Measurements from ENCODE around the gene CRYBA4. TPM values are rescaled to one million over a fixed set of nuclear protein-coding genes. Genes with fewer than 3 reads are reported as not detected.

Gene CRYBA4
- total and polyA plus RNA-seq, 5 experiments from 2014 or later: 0.43 TPM; not detected in 4

DNA sequence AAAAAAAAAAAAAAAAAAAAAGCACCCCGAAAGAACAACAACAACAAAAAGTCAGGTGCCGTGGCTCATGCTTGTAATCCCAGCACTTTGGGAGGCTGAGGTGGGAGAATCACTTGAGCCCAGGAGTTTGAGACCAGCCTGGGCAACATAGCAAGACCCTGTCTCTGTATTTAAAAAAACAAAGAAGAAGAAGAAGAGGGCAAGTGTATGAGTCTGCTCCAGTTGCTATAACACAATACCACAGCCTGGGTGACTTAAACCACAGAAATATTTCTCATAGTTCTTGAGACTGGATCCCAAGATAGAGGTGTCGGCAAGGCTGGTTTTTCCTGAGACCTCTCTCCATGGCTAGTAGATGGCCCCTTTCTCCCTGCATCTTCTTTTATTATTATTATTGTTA is 12.4 kb downstream of the CRYBA4 start:
- Mint-ChIP-seq H3K36me3 (no peaks in the 10 kb centered on the region), H3K27me3 (no peaks in the 10 kb centered on the region), H3K9me3 (no peaks in the 10 kb centered on the region), H3K4me3 (no peak overlapping the region), H3K27ac (no peak overlapping the region), H3K4me1 (peaks cover 3 to 17% (median 8%) of the 10 kb centered on the region in 4 donors)
- DNase-seq (no peak), ATAC-seq (no peak)
- POLR2A ChIA-PET: interaction anchor here (1.7 kb wide), 1 partner anchor 9 kb away, joined by 4 read pairs; no protein-coding TSS in a partner anchor

DNA sequence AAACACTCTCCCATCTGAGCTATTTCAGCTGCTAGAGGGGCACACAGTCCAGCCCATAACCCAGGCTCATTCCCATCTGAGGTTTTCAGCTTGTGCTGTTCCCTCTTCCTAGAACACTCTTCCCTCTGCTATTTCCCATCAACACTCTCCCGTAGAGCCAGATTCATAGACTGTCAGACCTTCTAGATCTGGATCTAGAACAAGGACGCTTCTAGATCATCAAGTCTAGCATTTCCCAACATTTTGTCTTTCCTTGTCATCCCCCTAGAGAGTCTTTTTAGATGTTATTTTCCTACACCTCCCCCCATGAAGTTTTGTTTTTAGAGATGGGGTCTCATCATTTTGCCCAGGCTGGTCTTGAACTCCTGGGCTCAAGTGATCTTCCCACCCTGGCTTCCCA is 13.4 kb downstream of the CRYBA4 start:
- Mint-ChIP-seq H3K36me3 (no peaks in the 10 kb centered on the region), H3K27ac (peak overlapping the region in 2 of 10 donors; percentile 20 to 84), H3K4me1 (peaks cover 3 to 20% (median 8%) of the 10 kb centered on the region in 4 donors), H3K4me3 (no peak overlapping the region), H3K9me3 (no peaks in the 10 kb centered on the region), H3K27me3 (no peaks in the 10 kb centered on the region)
- DNase-seq (no peak), ATAC-seq (no peak)
- POLR2A ChIA-PET: no interaction called here

DNA sequence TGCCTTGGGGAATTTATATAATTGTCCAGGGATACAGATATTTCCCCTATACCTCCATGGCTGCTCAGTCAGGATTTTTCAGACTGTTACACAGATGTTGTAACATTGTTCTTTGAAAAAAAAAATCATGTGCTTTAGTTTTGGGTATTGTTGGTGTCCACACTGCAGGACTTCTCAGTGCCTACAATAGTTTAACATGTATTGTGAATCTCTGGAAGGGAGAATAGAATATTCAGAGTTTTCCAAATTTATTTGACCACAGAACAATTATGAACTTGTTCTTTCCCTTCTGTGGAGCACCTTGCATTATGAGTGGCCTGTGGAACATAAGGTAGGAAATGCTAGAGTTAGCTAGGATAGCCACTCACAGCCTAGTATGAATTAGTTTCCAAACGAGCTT is 14.5 kb downstream of the CRYBA4 start:
- no peak for DNase-seq
- Mint-ChIP-seq H3K4me3 (no peak overlapping the region), H3K36me3 (no peaks in the 10 kb centered on the region), H3K27me3 (no peaks in the 10 kb centered on the region), H3K9me3 (no peaks in the 10 kb centered on the region), H3K4me1 (peaks cover 7 to 29% (median 15%) of the 10 kb centered on the region in 4 donors), H3K27ac (peak overlapping the region in 1 of 10 donors; percentile 53)
- POLR2A ChIA-PET: interaction anchor here (0.7 kb wide), 1 partner anchor 29 kb away, joined by 3 read pairs; no protein-coding TSS in a partner anchor
- no peak for ATAC-seq

DNA sequence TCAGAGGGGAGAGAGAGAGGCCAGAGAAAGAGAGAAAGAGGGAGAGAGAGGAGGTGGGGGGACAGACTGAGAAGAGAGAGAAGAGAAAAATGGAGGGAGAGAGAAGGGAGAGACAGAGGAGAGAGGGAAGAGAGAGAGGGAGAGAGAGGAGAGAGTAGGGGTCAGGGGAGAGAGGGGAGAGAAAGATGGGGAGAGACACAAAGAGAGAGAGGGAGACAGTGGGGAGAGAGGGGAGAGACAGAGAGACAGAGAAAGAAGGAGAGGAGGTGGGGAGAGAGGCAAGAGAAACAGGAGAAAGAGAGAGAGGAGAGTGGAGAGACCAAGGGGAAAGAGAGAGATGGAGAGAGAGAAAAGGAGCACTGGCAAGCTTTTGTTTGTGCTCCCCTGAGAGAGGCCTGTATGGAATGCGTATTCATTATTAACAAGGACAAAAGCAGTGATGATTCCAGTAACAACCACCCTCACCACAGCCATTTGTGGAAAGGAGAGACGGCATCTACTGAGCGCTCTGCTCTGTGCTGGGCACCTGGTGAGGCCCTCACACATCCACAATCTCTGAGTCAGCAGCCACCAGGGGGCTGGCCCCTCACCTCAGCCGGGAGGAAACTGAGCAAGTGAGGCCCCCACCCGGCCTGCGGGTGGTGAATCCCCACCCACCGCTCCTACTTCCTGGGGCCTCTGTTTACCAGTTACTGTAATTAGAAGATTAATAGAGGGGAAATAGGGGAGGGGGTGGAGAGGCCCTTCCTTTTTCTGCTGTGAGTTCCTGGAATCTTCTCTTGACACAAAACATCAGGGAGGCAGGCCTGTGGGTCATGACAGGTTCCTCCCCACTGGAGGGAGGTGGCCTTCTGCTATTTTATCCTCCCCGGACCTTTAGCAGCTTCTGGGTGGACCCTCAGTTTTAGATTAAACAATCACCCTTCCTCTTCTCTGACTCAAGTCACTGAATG is 21.0 kb downstream of the CRYBA4 start:
- peaks cover 35 to 74% (median 71%) of the 10 kb centered on the region in 4 donors for H3K4me1 Mint-ChIP-seq

DNA sequence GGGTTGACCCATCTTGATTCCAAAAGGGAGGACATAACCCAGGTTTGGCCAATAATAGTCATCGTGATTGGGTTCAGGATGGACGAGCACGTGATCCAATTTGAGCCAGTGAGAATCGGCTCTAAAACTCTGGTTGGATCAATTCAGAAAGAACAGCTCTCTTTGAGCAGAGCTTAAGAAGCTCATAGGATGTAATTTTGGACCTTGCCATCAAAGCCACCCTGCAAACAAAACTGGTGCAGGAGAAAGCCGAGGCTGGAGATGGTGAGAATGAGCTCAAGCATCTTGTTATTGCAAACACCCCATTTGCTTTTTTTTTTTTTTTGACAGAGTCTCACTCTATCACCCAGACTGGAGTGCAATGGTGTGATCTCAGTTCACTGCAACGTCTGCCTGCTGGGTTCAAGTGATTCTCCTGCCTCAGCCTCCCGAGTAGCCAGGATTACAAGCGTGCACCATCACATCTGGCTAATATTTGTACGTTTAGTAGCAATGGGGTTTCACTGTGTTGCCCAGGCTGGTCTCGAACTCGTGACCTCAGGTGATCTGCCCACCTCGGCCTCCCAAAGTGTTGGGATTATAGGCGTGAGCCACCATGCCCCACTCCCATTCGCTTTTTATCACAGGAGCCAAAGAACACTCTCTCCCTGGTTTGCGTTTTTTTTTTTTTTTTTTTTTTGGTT is 21.8 kb downstream of the CRYBA4 start:
- POLR2A ChIA-PET: interaction anchor here (0.7 to 1.6 kb wide), 11 partner anchors 10 to 616 kb away, joined by 3 to 6 read pairs (median 4); partner anchors contain the start of genes HPS4 and SRRD
- peaks cover 0 to 1% (median 0%) of the 10 kb centered on the region in 5 donors for H3K27me3 Mint-ChIP-seq
- DNase-seq (peak in 2 of 10 donors; percentile 16 to 38), ATAC-seq (no peak)
- no peaks in the 10 kb centered on the region for H3K36me3 Mint-ChIP-seq
- H3K9me3 Mint-ChIP-seq: no peaks in the 10 kb centered on the region
- peak overlapping the region; percentile 79 to 97 (median 91) for H3K27ac Mint-ChIP-seq
- H3K4me3 Mint-ChIP-seq: peak overlapping the region; percentile 50 to 85 (median 66)
- H3K4me1 Mint-ChIP-seq: peaks cover 43 to 82% (median 79%) of the 10 kb centered on the region in 4 donors

More for the DNA sequence above, 21.0 kb downstream of the CRYBA4 start:
- peak overlapping the region; percentile 50 to 85 (median 66) for H3K4me3 Mint-ChIP-seq
- H3K36me3 Mint-ChIP-seq: no peaks in the 10 kb centered on the region
- no peaks in the 10 kb centered on the region for H3K9me3 Mint-ChIP-seq
- DNase-seq: peak; percentile 41 to 77 (median 50)
- POLR2A ChIA-PET: interaction anchor here (0.7 to 1.6 kb wide), 19 partner anchors 9 to 617 kb away, joined by 3 to 16 read pairs (median 4); partner anchors contain the start of genes HPS4, MIAT and SRRD
- peak overlapping the region; percentile 90 to 97 (median 92) for H3K27ac Mint-ChIP-seq
- peak; percentile 73 to 78 for ATAC-seq
- H3K27me3 Mint-ChIP-seq: peaks cover 0 to 1% (median 0%) of the 10 kb centered on the region in 5 donors

DNA sequence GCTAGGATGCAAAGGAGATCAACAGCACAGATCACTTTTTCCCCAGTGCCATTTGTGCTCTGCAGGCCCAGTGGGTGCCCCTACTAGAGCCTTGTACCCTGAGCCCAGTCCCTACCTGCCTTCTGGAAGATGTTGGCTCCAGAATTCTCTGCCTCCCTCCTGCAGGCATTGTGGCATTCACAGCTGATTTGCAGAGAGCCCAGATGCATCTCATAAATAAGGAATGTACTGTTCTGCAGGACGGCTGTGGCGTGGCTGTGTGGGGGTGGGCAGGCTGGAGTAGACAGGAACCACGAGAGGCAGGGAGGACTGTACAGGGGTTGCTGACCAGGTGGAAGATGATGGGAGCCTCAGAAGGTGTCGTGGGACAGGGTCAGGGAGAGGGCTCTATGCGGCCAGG is 24.4 kb downstream of the CRYBA4 start:
- ATAC-seq (no peak), DNase-seq (no peak)
- Mint-ChIP-seq H3K4me3 (peak overlapping the region in 3 of 10 donors; percentile 11 to 86 (median 43)), H3K27me3 (peaks cover 0 to 1% (median 0%) of the 10 kb centered on the region in 5 donors), H3K36me3 (no peaks in the 10 kb centered on the region), H3K9me3 (no peaks in the 10 kb centered on the region), H3K27ac (peak overlapping the region in 3 of 10 donors; percentile 34 to 79 (median 71)), H3K4me1 (peaks cover 52 to 85% (median 84%) of the 10 kb centered on the region in 4 donors)
- POLR2A ChIA-PET: interaction anchor here (0.8 kb wide), 1 partner anchor 68 kb away, joined by 7 read pairs; no protein-coding TSS in a partner anchor

DNA sequence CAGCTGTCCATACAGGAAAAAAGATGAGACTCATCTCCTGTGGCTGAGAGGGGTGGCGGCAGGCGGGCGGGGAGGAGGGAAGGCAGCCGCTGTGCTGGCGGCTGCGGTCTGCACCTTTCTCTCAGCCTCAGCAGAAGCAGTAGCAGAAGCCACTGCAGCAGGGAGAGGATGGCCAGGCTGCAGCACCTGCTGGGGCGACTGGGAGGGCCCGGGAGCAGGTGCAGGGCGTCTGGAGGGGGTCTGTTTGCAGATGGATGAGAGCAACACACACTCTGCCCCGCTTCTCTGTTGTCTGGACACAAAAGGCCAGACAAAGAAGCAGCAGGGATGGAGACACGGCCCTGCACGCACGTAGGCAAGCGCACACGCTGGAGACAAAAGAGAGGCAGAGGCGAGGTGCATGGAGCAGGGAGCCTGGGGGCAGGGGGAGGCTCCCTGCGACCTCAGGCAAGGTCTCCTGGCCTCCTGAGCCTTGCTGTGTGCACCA is 26.3 kb downstream of the CRYBA4 start:
- POLR2A ChIA-PET: interaction anchor here (0.7 to 0.9 kb wide), 3 partner anchors 9 to 72 kb away, joined by 3 to 4 read pairs (median 4); partner anchors contain the start of gene MIAT
- no peaks in the 10 kb centered on the region for H3K36me3 Mint-ChIP-seq
- peaks cover 0 to 1% (median 0%) of the 10 kb centered on the region in 5 donors for H3K27me3 Mint-ChIP-seq

DNA sequence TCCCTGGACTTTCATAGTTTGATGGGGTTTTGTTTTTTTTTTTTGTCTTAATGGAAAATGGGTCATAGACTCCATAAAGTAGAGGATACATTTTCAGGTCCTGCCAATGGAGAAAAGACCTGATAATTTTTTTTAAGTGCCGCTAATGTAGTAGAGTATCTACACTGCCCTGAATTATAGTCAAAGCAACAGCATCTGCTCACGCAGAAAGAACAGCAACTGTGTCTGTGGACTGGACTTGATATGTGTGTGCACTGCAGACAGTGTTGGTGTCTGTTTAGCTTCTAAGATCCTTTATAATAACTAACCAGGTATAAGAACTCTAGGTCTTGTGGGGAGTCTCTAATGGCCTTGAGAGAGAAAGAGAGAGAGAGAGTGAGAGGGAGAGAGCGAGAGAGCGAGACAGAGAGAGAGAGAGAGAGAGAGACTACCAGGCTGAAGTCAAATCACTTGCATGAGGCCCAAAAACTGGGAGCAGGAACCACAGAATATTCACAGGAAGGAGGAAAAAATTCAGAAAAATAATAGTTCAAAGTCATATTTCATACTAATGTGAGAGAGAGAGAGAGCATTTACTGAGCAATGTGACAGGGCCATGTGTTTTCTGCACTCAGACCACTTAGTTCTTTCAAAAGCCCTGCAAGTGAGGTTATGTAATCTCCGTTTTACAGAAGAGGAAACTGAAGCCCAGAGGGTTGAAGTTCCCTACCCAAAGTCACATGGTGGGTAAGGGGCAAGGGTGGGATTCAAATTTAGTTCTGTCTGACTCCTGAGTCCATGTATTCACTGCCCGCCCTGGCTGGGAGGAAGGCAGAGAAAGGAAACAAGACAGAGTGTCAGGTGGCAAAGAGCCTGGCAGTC is 27.0 kb downstream of the CRYBA4 start:
- ATAC-seq: no peak
- DNase-seq: peak in 1 of 10 donors; percentile 34
- H3K27me3 Mint-ChIP-seq: peaks cover 0 to 1% (median 0%) of the 10 kb centered on the region in 5 donors
- peak overlapping the region; percentile 5 to 92 (median 68) for H3K4me3 Mint-ChIP-seq
- H3K27ac Mint-ChIP-seq: peak overlapping the region; percentile 62 to 93 (median 87)
- H3K36me3 Mint-ChIP-seq: no peaks in the 10 kb centered on the region
- POLR2A ChIA-PET: interaction anchor here (0.7 to 1.3 kb wide), 3 partner anchors 9 to 72 kb away, joined by 3 to 5 read pairs (median 4); partner anchors contain the start of gene MIAT
- no peaks in the 10 kb centered on the region for H3K9me3 Mint-ChIP-seq
- H3K4me1 Mint-ChIP-seq: peaks cover 38 to 59% (median 59%) of the 10 kb centered on the region in 4 donors

More for the DNA sequence above, 26.3 kb downstream of the CRYBA4 start:
- Mint-ChIP-seq H3K4me1 (peaks cover 38 to 66% (median 66%) of the 10 kb centered on the region in 4 donors), H3K4me3 (peak overlapping the region; percentile 5 to 92 (median 68)), H3K27ac (peak overlapping the region; percentile 73 to 92 (median 87)), H3K9me3 (no peaks in the 10 kb centered on the region)
- peak; percentile 80 to 82 for ATAC-seq
- peak in 9 of 10 donors; percentile 16 to 55 (median 42) for DNase-seq

DNA sequence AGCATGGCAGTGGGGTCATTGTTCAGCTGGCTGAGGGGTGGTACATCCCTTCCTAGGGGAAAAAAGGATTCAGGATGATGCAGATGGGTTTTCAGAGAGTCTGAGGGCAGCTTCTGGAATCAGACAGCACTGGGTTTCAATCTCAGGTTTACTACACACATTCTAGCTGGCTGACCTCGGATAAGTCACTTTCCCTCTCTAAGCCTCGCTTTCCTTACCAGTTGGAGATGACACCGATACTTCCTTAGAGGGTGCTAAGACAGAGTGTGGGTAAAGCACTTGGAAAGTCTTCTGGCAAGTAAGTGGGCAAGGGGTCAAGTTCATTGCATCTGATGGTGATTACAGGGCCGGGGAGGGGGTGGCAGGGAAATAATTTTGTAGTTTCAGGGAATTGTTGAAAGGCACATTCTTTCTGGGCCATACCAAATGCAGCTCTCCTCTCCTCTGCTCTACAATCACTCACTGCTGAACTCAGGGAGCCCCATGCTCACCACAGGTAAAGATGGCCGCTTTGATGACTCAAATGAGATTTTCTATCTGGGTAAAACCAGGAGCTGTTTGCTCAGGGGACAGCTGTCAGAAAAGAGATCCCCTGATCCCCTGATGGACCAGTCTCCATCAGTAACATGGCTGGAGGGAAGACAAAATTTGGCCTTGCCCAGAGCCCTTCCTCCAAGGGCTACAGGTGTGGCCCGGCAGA is 29.1 kb downstream of the CRYBA4 start:
- Mint-ChIP-seq H3K36me3 (no peaks in the 10 kb centered on the region), H3K27ac (peak overlapping the region in 2 of 10 donors; percentile 65 to 70), H3K4me1 (peaks cover 30 to 40% (median 38%) of the 10 kb centered on the region in 4 donors), H3K4me3 (no peak overlapping the region), H3K9me3 (no peaks in the 10 kb centered on the region), H3K27me3 (peaks cover 0 to 1% (median 0%) of the 10 kb centered on the region in 5 donors)
- DNase-seq (no peak), ATAC-seq (no peak)
- POLR2A ChIA-PET: interaction anchor here (0.7 to 1.1 kb wide), 2 partner anchors 14 to 16 kb away, joined by 3 to 5 read pairs; no protein-coding TSS in a partner anchor

DNA sequence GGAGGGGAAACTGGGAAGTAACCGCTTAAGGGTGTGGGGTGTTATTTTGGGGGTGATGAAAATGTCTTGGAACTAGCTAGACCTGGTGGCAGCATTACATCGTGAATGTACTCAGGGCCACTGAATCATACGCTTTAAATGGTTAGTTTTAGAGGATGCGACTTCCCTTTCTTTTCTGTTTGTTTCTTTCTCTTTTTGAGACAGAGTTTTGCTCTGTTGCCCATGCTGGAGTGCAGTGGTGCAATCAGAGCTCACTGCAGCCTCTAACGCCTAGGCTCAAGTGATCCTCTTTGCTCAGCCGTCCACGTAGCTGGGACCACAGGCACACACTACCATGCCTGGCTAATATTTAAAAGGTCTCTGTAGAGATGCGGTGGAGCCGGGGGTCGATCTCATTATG is 30.1 kb downstream of the CRYBA4 start:
- peaks cover 24 to 33% (median 31%) of the 10 kb centered on the region in 4 donors for H3K4me1 Mint-ChIP-seq
- H3K27me3 Mint-ChIP-seq: no peaks in the 10 kb centered on the region
- no peak overlapping the region for H3K4me3 Mint-ChIP-seq
- ATAC-seq: no peak
- H3K27ac Mint-ChIP-seq: no peak overlapping the region
- no peaks in the 10 kb centered on the region for H3K9me3 Mint-ChIP-seq
- DNase-seq: no peak
- POLR2A ChIA-PET: interaction anchor here (1.1 kb wide), 1 partner anchor 15 kb away, joined by 5 read pairs; no protein-coding TSS in a partner anchor
- no peaks in the 10 kb centered on the region for H3K36me3 Mint-ChIP-seq

Measured in naive thymus-derived CD8-positive, alpha-beta T cell (primary cell).